ENCODE measurements around the gene TTC6.

The TTC6 gene

DNA sequence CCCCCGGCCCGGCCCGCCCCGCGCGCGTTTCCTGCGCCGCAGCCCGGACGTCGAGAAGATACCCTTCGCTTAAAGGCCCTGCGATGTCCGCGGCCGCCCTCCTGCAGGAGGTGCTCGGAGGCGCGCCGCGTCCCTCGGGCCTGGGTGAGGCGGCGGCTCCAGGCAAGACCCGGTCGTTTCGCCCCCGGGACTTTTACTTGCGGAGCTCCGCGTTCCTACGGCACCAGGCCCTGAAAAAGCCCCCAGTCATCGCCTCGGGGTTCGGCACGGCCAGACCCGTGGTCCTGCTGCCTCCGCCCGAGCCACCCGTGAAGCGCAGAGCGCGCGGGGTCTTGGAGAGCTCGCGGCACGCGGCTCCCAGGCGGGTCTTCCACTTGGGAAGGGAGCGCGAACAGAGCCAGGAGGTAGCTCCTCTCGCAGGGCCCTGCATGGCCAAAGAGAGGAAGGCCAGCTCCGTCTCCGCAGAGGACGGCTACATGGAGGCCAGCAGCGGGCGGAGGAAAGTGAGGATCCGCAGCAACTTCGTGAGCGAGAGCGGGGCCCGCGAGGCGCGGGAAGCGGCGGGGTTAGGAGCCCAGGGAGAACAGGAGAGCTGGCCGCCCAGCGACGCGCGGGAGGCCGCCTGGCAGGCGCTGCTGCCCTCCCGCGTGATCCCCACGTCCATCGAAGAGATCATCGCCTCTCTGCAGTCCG is 26.9 kb downstream of the TTC6 start:
- H3K4me3 ChIP-seq (ENCODE audit: low read depth, low read length), result no peak overlapping the region
- TF ChIP-seq, protein P1, sequence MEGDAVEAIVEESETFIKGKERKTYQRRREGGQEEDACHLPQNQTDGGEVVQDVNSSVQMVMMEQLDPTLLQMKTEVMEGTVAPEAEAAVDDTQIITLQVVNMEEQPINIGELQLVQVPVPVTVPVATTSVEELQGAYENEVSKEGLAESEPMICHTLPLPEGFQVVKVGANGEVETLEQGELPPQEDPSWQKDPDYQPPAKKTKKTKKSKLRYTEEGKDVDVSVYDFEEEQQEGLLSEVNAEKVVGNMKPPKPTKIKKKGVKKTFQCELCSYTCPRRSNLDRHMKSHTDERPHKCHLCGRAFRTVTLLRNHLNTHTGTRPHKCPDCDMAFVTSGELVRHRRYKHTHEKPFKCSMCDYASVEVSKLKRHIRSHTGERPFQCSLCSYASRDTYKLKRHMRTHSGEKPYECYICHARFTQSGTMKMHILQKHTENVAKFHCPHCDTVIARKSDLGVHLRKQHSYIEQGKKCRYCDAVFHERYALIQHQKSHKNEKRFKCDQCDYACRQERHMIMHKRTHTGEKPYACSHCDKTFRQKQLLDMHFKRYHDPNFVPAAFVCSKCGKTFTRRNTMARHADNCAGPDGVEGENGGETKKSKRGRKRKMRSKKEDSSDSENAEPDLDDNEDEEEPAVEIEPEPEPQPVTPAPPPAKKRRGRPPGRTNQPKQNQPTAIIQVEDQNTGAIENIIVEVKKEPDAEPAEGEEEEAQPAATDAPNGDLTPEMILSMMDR (IDR thresholded peaks at IDR 0.05; ENCODE audit: borderline replicate concordance, insufficient read depth, low read depth, low read length), result no peak

DNA sequence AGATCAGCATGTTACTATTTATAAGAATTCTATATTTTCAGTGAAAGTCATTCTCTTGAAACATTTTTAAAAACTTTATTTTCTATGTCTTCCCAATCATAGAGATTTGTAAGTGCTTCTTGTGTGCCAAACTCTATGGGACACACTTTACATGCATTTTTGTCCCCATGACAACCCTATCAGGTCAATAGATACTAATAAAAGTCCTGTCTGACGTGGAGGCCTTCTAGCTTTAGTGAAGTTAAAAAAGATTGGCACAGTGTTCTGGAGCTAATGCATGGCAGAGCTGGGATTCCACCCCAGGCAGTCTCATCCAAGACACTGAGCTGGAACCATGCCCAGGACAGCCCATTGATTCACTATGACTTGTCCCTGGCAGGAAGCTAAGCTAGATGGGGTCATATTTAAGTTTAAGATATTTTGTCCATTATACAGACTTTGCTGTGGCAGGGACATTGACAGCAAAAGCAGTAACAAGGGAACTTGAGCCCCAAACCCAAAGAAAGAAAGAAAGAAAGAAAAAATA is 28.1 kb downstream of the TTC6 start:
- TF ChIP-seq, protein P1 (IDR thresholded peaks at IDR 0.05; ENCODE audit: borderline replicate concordance, insufficient read depth, low read depth, low read length), result no peak
- no peak overlapping the region for H3K4me3 ChIP-seq (ENCODE audit: low read depth, low read length)

DNA sequence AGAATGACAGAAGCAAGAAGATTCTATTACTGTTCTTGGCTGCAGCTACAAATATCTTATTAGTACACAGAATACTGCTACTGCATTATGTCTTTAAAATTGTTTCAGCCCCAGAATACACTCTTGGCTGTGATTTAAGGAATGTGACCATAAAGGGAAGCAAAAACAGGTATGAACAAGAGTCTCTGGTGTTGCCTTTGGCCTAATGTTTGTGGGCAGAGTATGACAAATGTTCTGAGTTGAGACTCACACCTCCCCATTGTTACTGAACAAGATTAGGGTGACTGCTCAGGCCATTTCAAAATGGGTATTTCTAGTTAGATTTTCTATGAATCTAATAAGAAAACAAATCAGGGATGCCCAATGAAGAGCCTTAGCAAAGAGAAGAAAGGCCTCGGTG is 28.5 kb downstream of the TTC6 start:
- no peak overlapping the region for H3K4me3 ChIP-seq (ENCODE audit: low read depth, low read length)
- TF ChIP-seq, protein P1 (IDR thresholded peaks at IDR 0.05; ENCODE audit: borderline replicate concordance, insufficient read depth, low read depth, low read length), result no peak

DNA sequence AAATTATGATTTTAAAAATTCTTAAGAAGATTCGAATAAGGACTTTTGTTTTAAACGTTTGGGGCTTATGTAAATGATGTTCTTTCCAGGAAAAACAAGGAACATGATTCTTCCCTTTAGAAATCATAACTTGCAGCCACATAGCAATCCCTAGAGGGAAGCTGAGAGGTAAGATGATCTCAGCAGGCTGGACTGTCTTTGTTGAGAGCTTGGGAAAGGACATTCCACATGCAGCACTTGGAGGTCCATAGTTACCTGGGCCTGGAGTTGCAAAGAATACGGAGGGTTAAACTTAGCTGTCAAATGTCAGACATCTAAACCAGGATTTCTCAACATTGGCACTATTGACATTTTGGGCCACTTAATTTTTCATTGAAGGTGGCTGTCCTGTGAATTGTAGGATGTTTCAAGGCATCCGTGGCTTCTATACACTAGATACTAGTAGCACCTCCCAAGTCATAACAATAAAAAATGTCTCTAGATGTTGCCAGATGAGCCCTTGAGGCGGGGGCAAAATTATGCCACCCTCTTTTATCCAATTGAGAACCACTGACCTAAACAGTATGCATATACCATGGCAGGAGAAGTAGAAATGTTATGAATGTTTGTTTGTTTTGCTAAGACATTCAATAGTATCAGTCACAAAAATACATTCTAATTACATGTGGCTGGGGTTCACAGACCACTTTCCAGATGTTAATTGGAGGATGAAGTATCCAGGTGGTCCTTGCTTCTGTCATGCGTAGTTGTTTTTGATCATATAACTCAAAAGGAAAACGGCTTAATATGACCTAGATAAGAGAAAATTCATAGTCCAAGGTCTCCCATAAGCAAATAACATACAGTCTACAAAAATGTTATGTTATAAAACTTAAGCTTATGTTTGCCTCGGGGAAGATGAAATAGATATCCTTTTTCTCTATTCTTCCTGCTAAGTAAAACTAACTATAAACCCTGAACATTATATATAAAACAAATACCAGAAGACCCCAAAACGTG is 30.5 kb downstream of the TTC6 start:
- TF ChIP-seq, protein P1 (IDR thresholded peaks at IDR 0.05; ENCODE audit: borderline replicate concordance, insufficient read depth, low read depth, low read length), result no peak

DNA sequence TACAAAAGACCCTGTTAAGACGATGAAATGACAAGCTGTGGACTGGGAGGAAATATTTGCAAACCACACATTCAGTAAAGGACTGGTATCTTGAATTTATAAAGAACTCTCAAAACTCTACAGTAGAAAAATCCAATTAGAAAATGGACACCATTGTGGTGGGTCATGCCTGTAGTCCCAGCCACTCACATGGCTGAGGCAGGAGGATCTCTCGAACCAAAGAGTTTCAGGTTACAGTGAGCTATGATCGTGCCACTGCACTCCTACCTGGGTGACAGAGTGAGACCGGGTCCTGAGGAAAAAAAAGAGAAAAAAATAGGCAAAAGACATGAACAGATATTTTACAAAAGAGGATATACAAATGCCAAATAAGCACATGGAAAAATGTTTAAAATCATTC is 41.9 kb downstream of the TTC6 start:
- TF ChIP-seq, protein P1 (IDR thresholded peaks at IDR 0.05; ENCODE audit: borderline replicate concordance, insufficient read depth, low read depth, low read length), result no peak
- no peak overlapping the region for H3K4me3 ChIP-seq (ENCODE audit: low read depth, low read length)

More for the DNA sequence above, 30.5 kb downstream of the TTC6 start:
- H3K4me3 ChIP-seq (ENCODE audit: low read depth, low read length), result no peak overlapping the region

DNA sequence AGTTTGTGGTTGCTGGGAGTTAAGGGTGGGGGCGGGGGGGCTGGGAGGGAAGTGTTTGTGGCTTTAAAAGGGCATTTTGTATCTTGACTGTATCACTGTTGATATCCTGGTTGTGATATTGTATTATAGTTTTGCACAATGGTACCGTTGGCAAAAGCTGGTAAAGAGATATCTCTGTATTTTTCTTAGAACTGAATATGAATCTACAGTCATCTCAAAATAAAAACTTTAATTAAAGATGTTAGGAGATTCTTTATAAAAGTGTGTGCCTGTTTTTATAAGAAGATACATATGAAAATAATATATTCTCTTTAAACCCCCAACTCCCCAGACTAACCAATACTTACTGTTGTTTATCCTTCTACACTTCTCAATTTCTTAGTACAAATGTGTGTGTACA is 43.2 kb downstream of the TTC6 start:
- no peak overlapping the region for H3K4me3 ChIP-seq (ENCODE audit: low read depth, low read length)
- TF ChIP-seq, protein P1 (IDR thresholded peaks at IDR 0.05; ENCODE audit: borderline replicate concordance, insufficient read depth, low read depth, low read length), result no peak

Measured in GM12875 (cell line).